HCT116 (cell line): ENCODE data around the gene CUL4A.

Experiments used
- CTCF ChIP-seq, 3 experiments: fragments of 200-600 bp in 1 of 3; sonication (generic) in 1 of 3; IDR thresholded peaks in 2 of 3; conservative IDR thresholded peaks in 1 of 3; 2 replicates each; pipeline ENCODE4 v1.5.1; 2012 to 2017; ENCODE audit warnings: low read depth in 2 of 3, low read length in 2 of 3, antibody characterized with exemption in 1 of 3, borderline replicate concordance in 1 of 3, control low read depth in 1 of 3, mild to moderate bottlenecking in 1 of 3, mixed read lengths in 1 of 3, mixed run types in 1 of 3, moderate library complexity in 1 of 3; ENCODE audit not compliant: insufficient read depth in 1 of 3
- EZH2 ChIP-seq: fragments of 200-600 bp; sonication (generic); IDR thresholded peaks from 2 replicates; pipeline ENCODE4 v1.6.1; 2017; ENCODE audit warnings: antibody characterized with exemption, mixed run types
- EZH2phosphoT487 ChIP-seq: fragments of 200-600 bp; IDR thresholded peaks from 2 replicates; pipeline ENCODE4 v1.6.1; 2018; ENCODE audit warnings: antibody characterized with exemption, borderline replicate concordance
- POLR2A ChIP-seq: IDR thresholded peaks from 2 replicates; pipeline ENCODE4 v1.7.0; 2011; ENCODE audit warnings: borderline replicate concordance; ENCODE audit not compliant: insufficient read depth, insufficient read length; ENCODE audit errors: extremely low read depth
- POLR2AphosphoS5 ChIP-seq: IDR thresholded peaks from 2 replicates; pipeline ENCODE4 v1.6.1; 2011; ENCODE audit warnings: mild to moderate bottlenecking, low read depth, low read length, moderate library complexity
- SIN3A ChIP-seq: IDR thresholded peaks from 2 replicates; pipeline ENCODE4 v1.6.1; 2012; ENCODE audit warnings: low read depth
- TCF7L2 ChIP-seq: IDR thresholded peaks from 2 replicates; pipeline ENCODE4 v1.7.0; 2011; ENCODE audit warnings: borderline replicate concordance, inconsistent platforms; ENCODE audit not compliant: insufficient read depth, insufficient read length; ENCODE audit errors: extremely low read depth
- ZNF274 ChIP-seq: fragments of 200-500 bp; sonication (Bioruptor generic); IDR thresholded peaks from 2 replicates; pipeline ENCODE4 v1.6.1; 2014; ENCODE audit warnings: mild to moderate bottlenecking, low read depth, low read length, inconsistent platforms
- TF ChIP-seq, protein P1 (sequence below): IDR thresholded peaks from 2 replicates; pipeline ENCODE4 v1.6.1; 2012

DNA sequence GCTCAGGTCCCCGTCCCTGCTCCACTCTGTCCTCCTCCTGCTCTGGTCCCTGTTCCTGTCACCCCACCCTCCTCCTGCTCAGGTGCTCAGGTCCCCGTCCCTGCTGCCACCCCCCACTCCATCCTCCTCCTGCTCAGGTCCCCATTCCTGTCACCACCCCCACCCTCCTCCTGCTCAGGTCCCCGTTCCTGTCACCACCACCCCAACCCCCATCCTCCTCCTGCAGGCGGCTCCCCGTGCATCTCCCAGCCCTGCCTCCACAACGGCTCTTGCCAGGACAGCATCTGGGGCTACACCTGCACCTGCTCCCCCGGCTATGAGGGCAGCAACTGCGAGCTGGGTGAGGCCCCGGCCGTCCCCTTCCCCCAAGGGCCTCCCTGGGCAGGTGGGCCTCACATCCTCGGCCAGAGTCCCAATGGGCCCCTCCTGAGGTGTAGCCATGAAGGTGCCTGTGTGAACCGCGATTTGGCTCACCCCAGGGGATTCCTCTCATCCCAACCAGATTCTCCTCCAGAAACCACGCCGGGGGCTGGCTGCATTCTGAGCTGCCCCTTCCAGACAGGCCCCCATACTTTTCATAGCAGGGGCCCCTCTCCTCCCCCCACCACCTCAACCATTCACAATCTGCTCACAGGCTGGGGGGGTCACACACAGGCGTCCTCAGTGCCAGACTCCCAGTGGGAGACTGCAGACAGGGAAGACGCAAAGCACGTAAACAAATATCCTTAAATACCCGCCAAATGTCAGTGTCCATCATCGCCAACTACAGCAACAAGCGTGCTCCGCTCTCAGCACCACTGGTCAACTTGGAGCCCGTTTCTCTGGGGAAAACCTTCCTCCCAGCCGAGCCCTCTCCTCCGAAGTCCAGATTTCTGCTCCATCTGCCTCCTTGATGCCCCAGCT lies 46.4 kb upstream of the CUL4A start:
- no peak for TF ChIP-seq EZH2phosphoT487
- TF ChIP-seq SIN3A, result no peak
- no peak for TF ChIP-seq CTCF (IDR thresholded peaks at IDR 0.05 in 2 of 3, conservative IDR thresholded peaks at IDR 0.05 in 1 of 3; ENCODE audit: borderline replicate concordance in 1 of 3, insufficient read depth in 1 of 3, low read depth in 2 of 3, low read length in 2 of 3)
- no peak for TF ChIP-seq ZNF274
- TF ChIP-seq POLR2A, result no peak
- TF ChIP-seq, protein P1, sequence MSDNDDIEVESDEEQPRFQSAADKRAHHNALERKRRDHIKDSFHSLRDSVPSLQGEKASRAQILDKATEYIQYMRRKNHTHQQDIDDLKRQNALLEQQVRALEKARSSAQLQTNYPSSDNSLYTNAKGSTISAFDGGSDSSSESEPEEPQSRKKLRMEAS, result no peak
- TF ChIP-seq POLR2AphosphoS5, result no peak
- no peak for TF ChIP-seq EZH2
- TF ChIP-seq TCF7L2, result no peak
